GM23338 (cell line): ENCODE results near the gene ARID3A.

Experiments
- CREB1 ChIP-seq: fragments of 250-450 bp; sonication (Bioruptor Pico); IDR thresholded peaks from 2 replicates; pipeline ENCODE4 v1.5.0; 2020; ENCODE audit warnings: low read depth, mild to moderate bottlenecking, moderate library complexity
- EZH2 ChIP-seq: fragments of 200-600 bp; sonication (generic); IDR thresholded peaks from one replicate; pipeline ENCODE4 v1.8.0; 2017; ENCODE audit warnings: antibody characterized with exemption, mild to moderate bottlenecking, low read depth; ENCODE audit not compliant: unreplicated experiment
- EZH2phosphoT487 ChIP-seq: fragments of 200-600 bp; sonication (generic); IDR thresholded peaks from one replicate; pipeline ENCODE4 v1.8.1; 2018; ENCODE audit warnings: antibody characterized with exemption; ENCODE audit not compliant: unreplicated experiment
- JUNB ChIP-seq: IDR thresholded peaks from one replicate; pipeline ENCODE4 v1.6.1; 2016; ENCODE audit warnings: antibody characterized with exemption; ENCODE audit not compliant: unreplicated experiment
- POLR2AphosphoS5 ChIP-seq: IDR thresholded peaks from 2 replicates; pipeline ENCODE4 v1.6.1; 2016; ENCODE audit warnings: antibody characterized with exemption, low read depth
- ZNF114 ChIP-seq: fragments of 250-450 bp; sonication (Bioruptor Pico); IDR thresholded peaks from 2 replicates; pipeline ENCODE4 v1.5.0; 2020; ENCODE audit warnings: mild to moderate bottlenecking, moderate library complexity
- TF ChIP-seq, protein P1 (sequence below), 2 experiments: fragments of 200-600 bp in 1 of 2; sonication (generic) in 1 of 2; conservative IDR thresholded peaks; 2 replicates each; pipeline versions ENCODE4 v1.5.1 to v1.6.1; 2016 to 2017; ENCODE audit warnings: antibody characterized with exemption in 2 of 2, low read depth in 2 of 2, mild to moderate bottlenecking in 2 of 2, moderate library complexity in 1 of 2
- TF ChIP-seq, protein P2 (sequence below): IDR thresholded peaks from one replicate; pipeline ENCODE4 v1.6.1; 2018; ENCODE audit warnings: antibody characterized with exemption; ENCODE audit not compliant: unreplicated experiment

DNA sequence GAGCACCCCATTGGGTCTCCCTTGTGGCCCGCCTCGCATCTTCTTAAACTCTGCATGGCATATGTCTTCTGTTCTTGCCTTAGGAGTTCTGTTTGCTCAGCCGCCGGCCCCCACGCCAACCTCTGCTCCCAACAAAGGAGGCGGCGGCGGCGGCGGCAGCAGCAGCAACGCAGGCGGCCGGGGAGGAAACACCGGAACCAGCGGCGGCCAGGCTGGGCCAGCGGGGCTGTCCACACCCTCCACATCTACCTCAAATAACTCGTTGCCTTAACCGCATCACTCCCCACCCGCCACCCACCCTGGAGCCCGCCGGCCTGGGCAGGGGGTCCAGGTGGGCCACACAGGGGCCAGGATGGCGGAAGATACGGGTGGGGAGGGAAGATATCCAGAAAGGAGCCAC lies 46.0 kb downstream of the ARID3A start:
- TF ChIP-seq, protein P1, sequence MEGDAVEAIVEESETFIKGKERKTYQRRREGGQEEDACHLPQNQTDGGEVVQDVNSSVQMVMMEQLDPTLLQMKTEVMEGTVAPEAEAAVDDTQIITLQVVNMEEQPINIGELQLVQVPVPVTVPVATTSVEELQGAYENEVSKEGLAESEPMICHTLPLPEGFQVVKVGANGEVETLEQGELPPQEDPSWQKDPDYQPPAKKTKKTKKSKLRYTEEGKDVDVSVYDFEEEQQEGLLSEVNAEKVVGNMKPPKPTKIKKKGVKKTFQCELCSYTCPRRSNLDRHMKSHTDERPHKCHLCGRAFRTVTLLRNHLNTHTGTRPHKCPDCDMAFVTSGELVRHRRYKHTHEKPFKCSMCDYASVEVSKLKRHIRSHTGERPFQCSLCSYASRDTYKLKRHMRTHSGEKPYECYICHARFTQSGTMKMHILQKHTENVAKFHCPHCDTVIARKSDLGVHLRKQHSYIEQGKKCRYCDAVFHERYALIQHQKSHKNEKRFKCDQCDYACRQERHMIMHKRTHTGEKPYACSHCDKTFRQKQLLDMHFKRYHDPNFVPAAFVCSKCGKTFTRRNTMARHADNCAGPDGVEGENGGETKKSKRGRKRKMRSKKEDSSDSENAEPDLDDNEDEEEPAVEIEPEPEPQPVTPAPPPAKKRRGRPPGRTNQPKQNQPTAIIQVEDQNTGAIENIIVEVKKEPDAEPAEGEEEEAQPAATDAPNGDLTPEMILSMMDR (conservative IDR thresholded peaks at IDR 0.05; ENCODE audit: low read depth in 2 of 2) = no peak
- TF ChIP-seq, protein P2, sequence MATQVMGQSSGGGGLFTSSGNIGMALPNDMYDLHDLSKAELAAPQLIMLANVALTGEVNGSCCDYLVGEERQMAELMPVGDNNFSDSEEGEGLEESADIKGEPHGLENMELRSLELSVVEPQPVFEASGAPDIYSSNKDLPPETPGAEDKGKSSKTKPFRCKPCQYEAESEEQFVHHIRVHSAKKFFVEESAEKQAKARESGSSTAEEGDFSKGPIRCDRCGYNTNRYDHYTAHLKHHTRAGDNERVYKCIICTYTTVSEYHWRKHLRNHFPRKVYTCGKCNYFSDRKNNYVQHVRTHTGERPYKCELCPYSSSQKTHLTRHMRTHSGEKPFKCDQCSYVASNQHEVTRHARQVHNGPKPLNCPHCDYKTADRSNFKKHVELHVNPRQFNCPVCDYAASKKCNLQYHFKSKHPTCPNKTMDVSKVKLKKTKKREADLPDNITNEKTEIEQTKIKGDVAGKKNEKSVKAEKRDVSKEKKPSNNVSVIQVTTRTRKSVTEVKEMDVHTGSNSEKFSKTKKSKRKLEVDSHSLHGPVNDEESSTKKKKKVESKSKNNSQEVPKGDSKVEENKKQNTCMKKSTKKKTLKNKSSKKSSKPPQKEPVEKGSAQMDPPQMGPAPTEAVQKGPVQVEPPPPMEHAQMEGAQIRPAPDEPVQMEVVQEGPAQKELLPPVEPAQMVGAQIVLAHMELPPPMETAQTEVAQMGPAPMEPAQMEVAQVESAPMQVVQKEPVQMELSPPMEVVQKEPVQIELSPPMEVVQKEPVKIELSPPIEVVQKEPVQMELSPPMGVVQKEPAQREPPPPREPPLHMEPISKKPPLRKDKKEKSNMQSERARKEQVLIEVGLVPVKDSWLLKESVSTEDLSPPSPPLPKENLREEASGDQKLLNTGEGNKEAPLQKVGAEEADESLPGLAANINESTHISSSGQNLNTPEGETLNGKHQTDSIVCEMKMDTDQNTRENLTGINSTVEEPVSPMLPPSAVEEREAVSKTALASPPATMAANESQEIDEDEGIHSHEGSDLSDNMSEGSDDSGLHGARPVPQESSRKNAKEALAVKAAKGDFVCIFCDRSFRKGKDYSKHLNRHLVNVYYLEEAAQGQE = no peak
- TF ChIP-seq POLR2AphosphoS5 (no peak), CREB1 (CRISPR knock-in tag) (no peak), JUNB (no peak), EZH2 (no peak), EZH2phosphoT487 (no peak), ZNF114 (no peak)
